HG03196 (cell line): ENCODE data around the gene WDR27.
"Not testable (repeated sequence)": the region's sequence is repeated elsewhere in the genome, so short reads cannot be mapped to it uniquely, and the experiment has no call there.

Source experiments
- ATAC-seq: cut with Tn5 transposase; IDR thresholded peaks from one replicate; pipeline ENCODE4 v1.9.1; 2021; ENCODE audit not compliant: unreplicated experiment

The WDR27 gene

GRCh38 chr6:169618526-169619490, 83.0 kb downstream of the WDR27 start:
- no peak for ATAC-seq

- no peak for ATAC-seq
Measured at GRCh38 chr6:169617562-169617961, 84.3 kb downstream of the WDR27 start.

DNA sequence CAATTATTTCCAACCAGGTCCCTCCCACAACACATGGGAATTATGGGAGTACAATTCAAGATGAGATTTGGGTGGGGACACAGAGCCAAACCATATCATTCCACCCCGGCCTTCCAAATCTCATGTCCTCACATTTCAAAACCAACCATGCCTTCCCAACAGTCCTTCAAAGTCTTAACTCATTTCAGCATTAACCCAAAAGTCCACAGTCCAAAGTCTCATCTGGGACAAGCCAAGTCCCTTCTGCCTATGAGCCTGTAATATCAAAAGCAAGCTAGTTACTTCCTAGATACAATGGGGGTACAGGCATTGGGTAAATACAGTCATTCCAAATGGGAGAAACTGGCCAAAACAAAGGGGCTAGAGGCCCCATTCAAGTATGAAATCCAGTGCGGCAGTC, 93.2 kb downstream of the WDR27 start:
- not testable (repeated sequence) for ATAC-seq

DNA sequence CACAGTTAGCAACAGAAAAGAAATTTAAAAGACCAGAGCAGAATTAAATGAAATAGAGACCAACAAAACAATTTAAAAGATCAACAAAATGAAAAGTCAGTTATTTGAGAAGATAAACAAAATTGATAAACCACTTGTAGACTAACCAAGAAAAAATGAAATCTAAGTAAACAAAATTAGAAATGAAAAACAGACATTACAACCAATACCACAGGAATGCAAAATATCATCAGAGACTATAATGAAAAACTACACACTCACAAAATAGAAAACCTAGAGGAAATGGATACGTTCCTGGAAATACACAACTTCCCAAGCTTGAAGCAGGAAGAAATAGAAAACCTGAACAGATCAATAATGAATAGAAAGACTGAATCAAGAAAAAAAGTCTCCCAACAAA, 97.8 kb downstream of the WDR27 start:
- no peak for ATAC-seq

- ATAC-seq = not testable (repeated sequence)
Measured at GRCh38 chr6:169601129-169601528, 100.7 kb downstream of the WDR27 start.

- no peak for ATAC-seq
Measured at GRCh38 chr6:169592558-169592957, 109.3 kb downstream of the WDR27 start.

GRCh38 chr6:169591616-169592015, 110.2 kb downstream of the WDR27 start:
- ATAC-seq = no peak

DNA sequence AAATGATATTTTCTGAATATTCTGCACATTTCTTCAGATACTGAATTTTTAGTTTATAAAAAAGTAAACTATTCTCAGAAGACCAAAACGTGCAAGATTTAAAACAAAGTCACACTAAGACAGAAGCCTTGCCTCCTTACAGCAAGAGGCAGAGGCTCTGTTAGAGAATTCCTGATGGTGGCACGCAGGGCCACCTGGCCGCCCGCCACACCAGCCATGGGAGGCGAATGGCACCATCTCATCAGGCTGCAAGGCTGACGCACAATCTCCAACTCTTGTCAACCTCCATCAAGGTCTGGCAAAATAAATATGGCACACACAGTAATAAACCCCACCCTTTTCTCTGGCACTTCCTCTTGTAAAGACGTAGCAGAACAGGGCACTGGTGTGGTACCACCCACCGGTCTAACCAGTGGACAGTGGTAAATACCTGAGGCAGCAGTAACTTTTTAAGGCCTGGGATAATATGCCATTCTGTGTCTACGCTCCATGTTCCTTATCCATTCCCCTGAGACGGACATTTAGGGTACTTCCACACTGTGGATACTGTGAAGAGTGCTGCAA, 111.4 kb downstream of the WDR27 start:
- no peak for ATAC-seq

DNA sequence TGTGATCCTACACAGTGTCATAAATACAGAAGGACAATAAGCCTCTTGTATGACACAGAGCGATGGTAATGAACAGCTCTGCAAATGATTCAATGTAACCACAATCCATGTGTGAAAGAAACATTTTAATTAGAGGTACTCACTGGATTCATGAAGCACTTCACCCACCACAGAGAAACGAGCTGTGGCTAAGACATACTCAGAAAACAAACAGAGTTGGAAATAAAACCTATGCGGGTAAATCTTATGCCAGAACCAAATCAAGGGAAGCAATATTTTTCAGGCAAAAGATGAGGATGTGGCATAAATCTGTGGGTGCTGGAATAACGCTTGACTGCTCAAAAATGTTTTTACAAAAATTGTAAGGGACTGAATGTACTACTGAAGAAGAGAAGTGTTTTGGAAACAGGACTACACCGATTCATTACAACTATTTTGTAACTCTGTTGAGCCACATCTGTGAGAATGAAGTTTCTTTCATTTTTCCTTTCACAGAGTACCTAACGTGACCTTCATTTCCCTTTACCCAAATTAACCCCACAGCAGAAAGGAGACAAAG, 112.1 kb downstream of the WDR27 start:
- peak; percentile 77 for ATAC-seq

DNA sequence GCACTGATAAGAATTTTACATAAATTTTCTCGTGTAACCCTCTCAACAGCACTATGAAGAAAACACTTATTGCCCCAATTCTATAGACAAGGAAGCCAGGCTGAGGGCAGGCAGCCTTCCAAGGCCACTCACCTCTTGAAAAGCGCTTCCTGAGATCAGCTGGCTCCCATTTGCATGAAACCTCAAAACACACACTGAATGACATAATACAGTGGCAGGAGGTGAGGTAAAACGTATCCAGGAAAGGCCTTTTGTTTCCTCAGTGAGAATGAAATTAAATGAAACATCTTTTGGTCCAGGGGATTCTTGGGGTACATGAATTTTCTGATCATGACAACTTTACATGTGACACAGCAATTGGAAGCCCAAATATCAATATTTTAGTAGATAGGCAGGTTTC, 112.5 kb downstream of the WDR27 start:
- peak; percentile 78 for ATAC-seq

DNA sequence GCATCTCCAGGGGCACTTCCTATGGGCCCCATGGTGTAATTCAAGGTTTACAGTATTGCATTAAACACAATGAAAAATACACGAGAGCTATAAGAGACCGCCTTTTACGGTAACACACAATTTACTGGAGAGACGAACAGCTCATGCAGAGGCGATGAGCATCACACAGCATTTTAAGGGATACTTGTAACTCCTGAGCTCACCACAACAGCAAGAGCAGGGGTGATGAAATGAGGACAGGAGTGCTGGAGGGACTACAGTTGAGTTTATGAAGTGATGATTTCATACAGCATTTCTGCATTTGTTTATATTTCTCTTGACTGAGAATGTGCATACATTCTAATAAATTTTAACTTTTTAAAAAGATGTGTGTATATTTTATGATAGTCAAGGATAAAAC, 113.9 kb downstream of the WDR27 start:
- ATAC-seq = no peak

GRCh38 chr6:169583886-169584541, 117.8 kb downstream of the WDR27 start:
- no peak for ATAC-seq

GRCh38 chr6:169579407-169580111, 122.3 kb downstream of the WDR27 start:
- ATAC-seq = no peak

GRCh38 chr6:169577974-169578373, 123.9 kb downstream of the WDR27 start:
- no peak for ATAC-seq

GRCh38 chr6:169577236-169577635, 124.6 kb downstream of the WDR27 start:
- no peak for ATAC-seq

DNA sequence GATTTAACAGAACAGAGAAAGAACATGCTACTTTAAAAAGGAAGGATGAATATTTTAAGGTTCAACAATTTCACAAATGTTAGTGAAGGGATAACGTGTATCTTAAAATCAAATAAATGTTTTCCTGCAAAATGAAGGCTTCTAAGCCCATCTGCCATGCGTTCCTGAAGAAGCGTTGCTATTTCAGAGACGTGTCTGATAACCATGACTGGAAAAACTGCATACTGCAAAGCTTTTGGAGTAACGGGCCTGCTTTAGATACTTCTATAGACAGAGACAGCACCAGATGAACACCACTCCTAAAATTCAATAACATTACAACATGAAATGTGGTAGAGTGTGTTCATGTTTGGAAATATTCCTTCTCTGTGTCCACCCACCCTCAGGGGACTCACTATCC, 126.0 kb downstream of the WDR27 start:
- ATAC-seq = no peak

GRCh38 chr6:169575365-169575764, 126.5 kb downstream of the WDR27 start:
- ATAC-seq = no peak

GRCh38 chr6:169574420-169574819, 127.4 kb downstream of the WDR27 start:
- ATAC-seq = no peak

DNA sequence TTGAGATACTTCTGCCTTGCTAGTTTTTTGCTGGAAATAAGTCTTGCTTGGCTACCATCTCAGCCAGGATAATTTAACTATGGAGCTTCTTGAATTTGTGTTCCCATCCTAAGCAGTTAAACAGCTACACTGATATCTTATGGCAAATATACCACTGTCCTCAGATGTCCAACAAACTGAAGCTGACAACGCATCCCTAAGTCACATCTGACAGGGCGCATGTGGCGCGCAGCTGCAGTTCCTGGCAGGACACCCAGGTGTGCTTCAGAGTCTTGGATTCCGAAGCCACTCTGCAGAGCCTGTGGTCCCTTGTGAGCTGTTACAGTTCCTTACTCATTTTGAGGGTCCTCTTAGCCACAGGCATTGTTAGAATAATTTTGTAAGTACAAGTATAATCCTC, 127.9 kb downstream of the WDR27 start:
- no peak for ATAC-seq

GRCh38 chr6:169571123-169571962, 130.5 kb downstream of the WDR27 start:
- ATAC-seq = no peak
